Smooth muscle cell of trachea (primary cell): Measurements from ENCODE around the gene SMIM31. TPM values are rescaled to one million over a fixed set of nuclear protein-coding genes. Genes with fewer than 3 reads are reported as not detected.

Experiments
- total RNA-seq: library from RNA; depleted of rRNA; stranded (reverse); fragments of >200 nt; gene quantifications from 2 replicates; pipeline ENCODE4 v1.2.1, GENCODE V29; 2014

The SMIM31 gene
- total RNA-seq = not detected in 2 replicates

DNA sequence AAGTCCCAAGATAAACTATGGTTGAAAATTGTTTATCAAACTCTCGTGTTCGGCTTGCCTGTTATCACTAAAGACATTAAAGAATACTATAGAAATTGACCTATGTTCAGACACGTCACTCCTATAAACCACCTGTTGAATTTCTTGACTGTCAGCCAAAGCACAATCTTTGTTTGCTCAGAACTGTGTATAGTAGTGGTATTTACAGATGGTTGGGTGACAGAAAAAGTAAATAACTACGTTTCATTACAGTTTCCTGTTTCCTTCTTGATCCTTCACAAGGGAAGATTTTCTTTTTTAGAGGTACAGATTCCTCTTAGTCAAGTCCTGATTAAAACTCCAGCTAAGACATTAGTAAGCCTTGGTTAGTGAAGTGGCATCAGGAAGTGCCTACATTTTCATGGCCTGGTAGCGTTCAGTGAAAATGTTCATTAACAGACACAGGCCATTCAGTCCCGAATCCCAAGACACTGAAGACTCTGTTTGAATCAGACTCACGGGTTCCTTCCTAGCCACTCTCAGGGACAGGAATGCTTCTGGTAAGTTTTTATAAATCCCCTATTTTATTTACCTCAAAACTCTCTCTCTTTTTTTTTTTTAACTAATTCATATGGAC is at the start of gene SMIM31:
Gene SMIM31 (plus strand): TSS at position 259 of the 616 bp plus-strand sequence. CDS start 16,313 bp downstream, outside the sequence.

Other genes starting within 250 kb of the SMIM31 start
- not detected in 2 replicates for gene APELA, start 123.0 kb downstream of the SMIM31 start, total RNA-seq
- gene TRIM61, start 223.5 kb downstream of the SMIM31 start, total RNA-seq = 2.3 and 5.0 TPM in 2 replicates